Measurements from ENCODE around the gene ARID3C.

Gene ARID3C

GRCh38 chr9:34628656-34629490, at the start of gene ARID3C:
Gene ARID3C, minus strand, starts transcription at chr9:34629066. Its CDS starts 1,052 bp downstream, at chr9:34628014.
- H3K4me3 ChIP-seq (ENCODE audit: low read length) = peak within 1 kb of the TSS; percentile 30
- DNase-seq (ENCODE audit: low read depth) = peak; percentile 43
- no peak for TF ChIP-seq CTCF (IDR thresholded peaks at IDR 0.05; ENCODE audit: insufficient read depth, low read depth, low read length, missing control alignments)

GRCh38 chr9:34675869-34676268, 47.0 kb upstream of the ARID3C start:
- no peak for DNase-seq (ENCODE audit: low read depth)
- TF ChIP-seq CTCF (IDR thresholded peaks at IDR 0.05; ENCODE audit: insufficient read depth, low read depth, low read length, missing control alignments) = no peak
- no peak overlapping the region for H3K4me3 ChIP-seq (ENCODE audit: low read length)

- no peak overlapping the region for H3K4me3 ChIP-seq (ENCODE audit: low read length)
- peak; percentile 53 for DNase-seq (ENCODE audit: low read depth)
- TF ChIP-seq CTCF (IDR thresholded peaks at IDR 0.05; ENCODE audit: insufficient read depth, low read depth, low read length, missing control alignments) = peak; percentile 36
These were observed 46.3 kb upstream of the ARID3C start for GRCh38 chr9:34675048-34675714.

- no peak overlapping the region for H3K4me3 ChIP-seq (ENCODE audit: low read length)
- TF ChIP-seq CTCF (IDR thresholded peaks at IDR 0.05; ENCODE audit: insufficient read depth, low read depth, low read length, missing control alignments) = no peak
- no peak for DNase-seq (ENCODE audit: low read depth)
These were observed 45.6 kb upstream of the ARID3C start for GRCh38 chr9:34674440-34674839.

GRCh38 chr9:34671307-34671706, 42.4 kb upstream of the ARID3C start:
- no peak for TF ChIP-seq CTCF (IDR thresholded peaks at IDR 0.05; ENCODE audit: insufficient read depth, low read depth, low read length, missing control alignments)
- DNase-seq (ENCODE audit: low read depth) = no peak
- H3K4me3 ChIP-seq (ENCODE audit: low read length) = no peak overlapping the region

GRCh38 chr9:34669809-34670562, 41.1 kb upstream of the ARID3C start:
- H3K4me3 ChIP-seq (ENCODE audit: low read length) = no peak overlapping the region
- TF ChIP-seq CTCF (IDR thresholded peaks at IDR 0.05; ENCODE audit: insufficient read depth, low read depth, low read length, missing control alignments) = no peak
- DNase-seq (ENCODE audit: low read depth) = no peak

Measured in epithelial cell of esophagus (primary cell).